ENCODE data around the gene MAML3.

Gene MAML3

GRCh38 chr4:140066031-140066930, 87.7 kb downstream of the MAML3 start:
- no peak for DNase-seq

- DNase-seq = no peak
These were observed 88.6 kb downstream of the MAML3 start for GRCh38 chr4:140065393-140065792.

GRCh38 chr4:140061659-140062289, 92.2 kb downstream of the MAML3 start:
- DNase-seq = no peak

- DNase-seq = peak; percentile 81
These were observed 92.8 kb downstream of the MAML3 start for GRCh38 chr4:140061194-140061593.

- DNase-seq = no peak
These were observed 94.8 kb downstream of the MAML3 start for GRCh38 chr4:140059159-140059558.

- DNase-seq = no peak
These were observed 96.3 kb downstream of the MAML3 start for GRCh38 chr4:140057701-140058100.

- DNase-seq = no peak
These were observed 98.0 kb downstream of the MAML3 start for GRCh38 chr4:140056015-140056414.

- no peak for DNase-seq
These were observed 99.1 kb downstream of the MAML3 start for GRCh38 chr4:140054861-140055260.

GRCh38 chr4:140053185-140053584, 100.8 kb downstream of the MAML3 start:
- no peak for DNase-seq

- DNase-seq = no peak
These were observed 101.9 kb downstream of the MAML3 start for GRCh38 chr4:140052050-140052449.

- DNase-seq = no peak
These were observed 103.9 kb downstream of the MAML3 start for GRCh38 chr4:140049849-140050637.

- peak; percentile 79 for DNase-seq
These were observed 104.7 kb downstream of the MAML3 start for GRCh38 chr4:140049024-140049848.

- DNase-seq = no peak
These were observed 105.5 kb downstream of the MAML3 start for GRCh38 chr4:140048419-140048995.

- no peak for DNase-seq
These were observed 106.2 kb downstream of the MAML3 start for GRCh38 chr4:140047786-140048185.

- DNase-seq = no peak
These were observed 106.9 kb downstream of the MAML3 start for GRCh38 chr4:140047017-140047640.

- no peak for DNase-seq
These were observed 107.4 kb downstream of the MAML3 start for GRCh38 chr4:140046543-140046942.

GRCh38 chr4:140046016-140046415, 108.0 kb downstream of the MAML3 start:
- DNase-seq = no peak

- DNase-seq = no peak
These were observed 109.6 kb downstream of the MAML3 start for GRCh38 chr4:140044337-140044902.

- DNase-seq = no peak
These were observed 111.3 kb downstream of the MAML3 start for GRCh38 chr4:140042634-140043033.

GRCh38 chr4:140038031-140038533, 115.9 kb downstream of the MAML3 start:
- peak; percentile 15 for DNase-seq
